Endothelial cell of umbilical vein (primary cell): ENCODE results near the gene GJB5.

Experiments
- CTCF ChIP-seq, 2 donors: IDR thresholded peaks; 1 replicate in 1 of 2; 2 replicates in 1 of 2; pipeline ENCODE4 v1.5.1; 2011; ENCODE audit warnings: low read length in 2 of 2, mild to moderate bottlenecking in 2 of 2, moderate library complexity in 2 of 2, control low read depth in 1 of 2, inconsistent platforms in 1 of 2, low read depth in 1 of 2; ENCODE audit not compliant: insufficient read depth in 1 of 2; ENCODE audit errors: extremely low read depth in 1 of 2
- EZH2 ChIP-seq: IDR thresholded peaks from 2 replicates; pipeline ENCODE4 v1.6.1; 2012; ENCODE audit warnings: borderline replicate concordance, low read depth, mild to moderate bottlenecking, moderate library complexity, low read length, inconsistent platforms; ENCODE audit not compliant: severe bottlenecking
- FOS ChIP-seq: IDR thresholded peaks from 2 replicates; pipeline ENCODE4 v1.6.1; 2011; ENCODE audit warnings: mild to moderate bottlenecking, low read length, moderate library complexity, borderline replicate concordance; ENCODE audit not compliant: insufficient read depth
- GATA2 ChIP-seq: IDR thresholded peaks from 2 replicates; pipeline ENCODE4 v1.7.0; 2011; ENCODE audit warnings: low read depth, mild to moderate bottlenecking, moderate library complexity, mixed read lengths, low read length; ENCODE audit not compliant: insufficient read length, insufficient read depth
- JUN ChIP-seq: IDR thresholded peaks from 2 replicates; pipeline ENCODE4 v1.6.1; 2011; ENCODE audit warnings: borderline replicate concordance, low read depth; ENCODE audit not compliant: insufficient read length, insufficient read depth
- MYC ChIP-seq: IDR thresholded peaks from one replicate; pipeline ENCODE4 v1.6.1; 2011; ENCODE audit warnings: mild to moderate bottlenecking, low read depth, low read length
- POLR2A ChIP-seq: IDR thresholded peaks from 2 replicates; pipeline ENCODE4 v1.6.1; 2012; ENCODE audit warnings: low read depth, mild to moderate bottlenecking, control low read depth, low read length
- POLR2AphosphoS5 ChIP-seq: IDR thresholded peaks from 2 replicates; pipeline ENCODE4 v1.6.1; 2012; ENCODE audit warnings: low read depth, mild to moderate bottlenecking, control low read depth, low read length, moderate library complexity; ENCODE audit not compliant: insufficient read depth
- TF ChIP-seq, protein P1 (sequence below): IDR thresholded peaks from 2 replicates; pipeline ENCODE4 v1.6.1; 2011; ENCODE audit not compliant: insufficient read depth, insufficient read length

DNA sequence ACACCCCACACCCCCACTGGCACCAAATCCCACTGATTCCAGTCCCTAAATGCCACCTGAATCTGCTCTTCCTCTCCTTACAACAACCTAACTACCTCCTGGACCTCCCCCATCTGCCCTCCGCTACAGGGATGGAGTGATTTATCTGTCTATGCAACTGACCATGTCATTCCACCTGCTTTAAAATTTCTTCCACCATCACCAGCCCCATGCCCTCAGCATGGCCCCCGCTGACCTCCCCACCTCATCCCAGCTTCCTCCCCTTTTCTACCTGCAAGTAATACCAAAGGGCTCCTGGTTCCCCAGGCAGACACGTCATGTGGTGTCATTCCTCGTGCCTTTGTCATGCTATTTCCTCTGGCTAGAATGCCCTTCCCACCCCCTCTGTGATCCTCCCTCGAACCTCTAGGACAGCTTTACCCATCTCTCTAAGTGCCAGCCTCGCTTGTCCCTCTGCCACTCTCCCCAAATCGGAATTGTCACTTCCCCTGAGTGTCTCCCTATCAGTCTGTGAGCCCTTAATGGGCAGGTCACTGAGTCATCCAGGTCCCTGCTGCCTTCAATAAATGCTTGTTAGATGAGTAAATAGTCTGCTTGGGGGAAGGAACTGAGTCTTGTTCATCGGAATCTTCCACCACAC, 8.4 kb downstream of the GJB5 start:
- TF ChIP-seq CTCF (IDR thresholded peaks at IDR 0.05; ENCODE audit: extremely low read depth in 1 of 2, insufficient read depth in 1 of 2, low read depth in 1 of 2, low read length in 2 of 2) (no peak), MYC (no peak), POLR2A (no peak), EZH2 (no peak), POLR2AphosphoS5 (no peak), GATA2 (no peak), FOS (no peak), JUN (no peak)
- TF ChIP-seq, protein P1, sequence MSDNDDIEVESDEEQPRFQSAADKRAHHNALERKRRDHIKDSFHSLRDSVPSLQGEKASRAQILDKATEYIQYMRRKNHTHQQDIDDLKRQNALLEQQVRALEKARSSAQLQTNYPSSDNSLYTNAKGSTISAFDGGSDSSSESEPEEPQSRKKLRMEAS = no peak
